ENCODE results near the gene DPM3. TPM values are rescaled to one million over a fixed set of nuclear protein-coding genes. Genes with fewer than 3 reads are reported as not detected.
"Not testable (repeated sequence)": the region's sequence is repeated elsewhere in the genome, so short reads cannot be mapped to it uniquely, and the experiment has no call there.

DPM3 gene
- 50.6 TPM for polyA plus RNA-seq (2013)

GRCh38 chr1:155139895-155140629, at the start of gene DPM3:
Gene DPM3 (minus strand): TSS chr1:155140531. CDS start chr1:155140240, 291 bp downstream.
- Histone ChIP-seq H3K36me3 (ENCODE audit: control insufficient read depth in 4 of 4, insufficient read depth in 4 of 4, low read length in 3 of 4) (peaks cover 0 to 16% (median 2%) of the 10 kb centered on the region in 4 experiments), H3K4me1 (ENCODE audit: control extremely low read depth in 1 of 4, control insufficient read depth in 4 of 4, insufficient read depth in 4 of 4, low read length in 3 of 4) (peaks cover 9 to 39% (median 29%) of the 10 kb centered on the region in 4 experiments), H3K27me3 (replicated peaks in 2 of 5; ENCODE audit: control insufficient read depth in 4 of 5, insufficient read depth in 5 of 5, low read length in 4 of 5) (no peaks in the 10 kb centered on the region), H3K9me3 (ENCODE audit: control extremely low read depth in 1 of 5, control insufficient read depth in 4 of 5, insufficient read depth in 2 of 5, low read depth in 1 of 5, low read length in 4 of 5) (no peaks in the 10 kb centered on the region), H3K27ac (ENCODE audit: insufficient read depth in 1 of 2, low read depth in 1 of 2, low read length in 2 of 2, poor library complexity in 1 of 2, severe bottlenecking in 2 of 2) (peak within 1 kb of the TSS; percentile 78 to 91), H3K4me3 (ENCODE audit: control insufficient read depth in 1 of 7, extremely low read depth in 1 of 7, insufficient read depth in 4 of 7, low read depth in 2 of 7, low read length in 6 of 7) (peak within 1 kb of the TSS; percentile 58 to 96 (median 93))
- 0% methylated on average over 41 of the region's 42 CpGs for WGBS (ENCODE audit: insufficient coverage)
- peak; percentile 85 to 92 (median 88) for DNase-seq
- ChIA-PET POLR2A (interaction anchor here (1.3 kb wide), 1 partner anchor 26 kb away, joined by 3 read pairs; no protein-coding TSS in a partner anchor), CTCF (interaction anchor here (1.1 to 1.5 kb wide), 2 partner anchors 28 to 33 kb away, joined by 3 to 6 read pairs; partner anchors contain the start of gene KRTCAP2)

- WGBS (ENCODE audit: insufficient coverage), result 97% methylated on average over 16 of the region's 45 CpGs
- CTCF ChIA-PET, POLR2A ChIA-PET: not testable (repeated sequence)
Observed at GRCh38 chr1:155189926-155190325, 49.6 kb upstream of the DPM3 start.

GRCh38 chr1:155188268-155188667, 47.9 kb upstream of the DPM3 start:
- H3K4me3 ChIP-seq (ENCODE audit: control insufficient read depth in 1 of 7, extremely low read depth in 1 of 7, insufficient read depth in 4 of 7, low read depth in 2 of 7, low read length in 6 of 7), result no peak overlapping the region
- ChIA-PET CTCF (interaction anchor here (1.2 kb wide), 1 partner anchor 11 kb away, joined by 4 read pairs; no protein-coding TSS in a partner anchor), POLR2A (no interaction called here)
- WGBS (ENCODE audit: insufficient coverage), result 98% methylated on average over 5 of the region's 14 CpGs
- H3K4me1 ChIP-seq (ENCODE audit: control extremely low read depth in 1 of 4, control insufficient read depth in 4 of 4, insufficient read depth in 4 of 4, low read length in 3 of 4), result peaks cover 0 to 19% (median 12%) of the 10 kb centered on the region in 4 experiments
- no peak for DNase-seq
- peaks cover 0 to 14% (median 1%) of the 10 kb centered on the region in 4 experiments for H3K36me3 ChIP-seq (ENCODE audit: control insufficient read depth in 4 of 4, insufficient read depth in 4 of 4, low read length in 3 of 4)
- no peaks in the 10 kb centered on the region for H3K9me3 ChIP-seq (ENCODE audit: control extremely low read depth in 1 of 5, control insufficient read depth in 4 of 5, insufficient read depth in 2 of 5, low read depth in 1 of 5, low read length in 4 of 5)
- H3K27ac ChIP-seq (ENCODE audit: insufficient read depth in 1 of 2, low read depth in 1 of 2, low read length in 2 of 2, poor library complexity in 1 of 2, severe bottlenecking in 2 of 2), result no peak overlapping the region
- H3K27me3 ChIP-seq (replicated peaks in 2 of 5; ENCODE audit: control insufficient read depth in 4 of 5, insufficient read depth in 5 of 5, low read length in 4 of 5), result no peaks in the 10 kb centered on the region

More at GRCh38 chr1:155189926-155190325, 49.6 kb upstream of the DPM3 start:
- not testable (repeated sequence) for H3K36me3 ChIP-seq (ENCODE audit: control insufficient read depth in 4 of 4, insufficient read depth in 4 of 4, low read length in 3 of 4); H3K27me3 ChIP-seq (replicated peaks in 2 of 5; ENCODE audit: control insufficient read depth in 4 of 5, insufficient read depth in 5 of 5, low read length in 4 of 5); H3K4me3 ChIP-seq (ENCODE audit: control insufficient read depth in 1 of 7, extremely low read depth in 1 of 7, insufficient read depth in 4 of 7, low read depth in 2 of 7, low read length in 6 of 7); H3K27ac ChIP-seq (ENCODE audit: insufficient read depth in 1 of 2, low read depth in 1 of 2, low read length in 2 of 2, poor library complexity in 1 of 2, severe bottlenecking in 2 of 2); DNase-seq; H3K9me3 ChIP-seq (ENCODE audit: control extremely low read depth in 1 of 5, control insufficient read depth in 4 of 5, insufficient read depth in 2 of 5, low read depth in 1 of 5, low read length in 4 of 5)
- peaks cover 0 to 35% (median 26%) of the 10 kb centered on the region in 4 experiments for H3K4me1 ChIP-seq (ENCODE audit: control extremely low read depth in 1 of 4, control insufficient read depth in 4 of 4, insufficient read depth in 4 of 4, low read length in 3 of 4)

DNA sequence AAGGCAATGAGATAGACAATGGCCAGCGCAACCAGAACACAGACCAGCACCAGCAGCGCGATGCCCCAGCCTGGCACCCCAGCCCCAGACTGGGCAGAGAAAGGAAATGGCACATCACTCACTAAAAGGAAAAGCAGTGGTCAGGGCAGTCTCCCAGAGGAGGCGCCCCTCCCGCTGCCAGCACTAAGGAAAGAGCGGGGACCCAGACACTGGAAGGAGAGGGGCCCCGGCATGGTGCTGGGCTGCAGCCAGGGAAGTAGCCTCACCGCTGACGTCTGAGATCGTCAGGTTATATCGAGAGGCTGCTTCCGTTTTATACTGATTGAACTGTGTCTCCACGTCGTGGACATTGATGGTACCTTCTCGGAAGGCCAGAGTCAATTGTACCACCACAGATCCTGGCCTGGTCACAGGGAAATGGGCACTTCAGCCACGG, 47.1 kb upstream of the DPM3 start:
- WGBS (ENCODE audit: insufficient coverage), result 83% methylated on average over 14 of the region's 16 CpGs
- no peak overlapping the region for H3K4me3 ChIP-seq (ENCODE audit: control insufficient read depth in 1 of 7, extremely low read depth in 1 of 7, insufficient read depth in 4 of 7, low read depth in 2 of 7, low read length in 6 of 7)
- H3K4me1 ChIP-seq (ENCODE audit: control extremely low read depth in 1 of 4, control insufficient read depth in 4 of 4, insufficient read depth in 4 of 4, low read length in 3 of 4), result peaks cover 0 to 12% (median 5%) of the 10 kb centered on the region in 4 experiments
- no peaks in the 10 kb centered on the region for H3K9me3 ChIP-seq (ENCODE audit: control extremely low read depth in 1 of 5, control insufficient read depth in 4 of 5, insufficient read depth in 2 of 5, low read depth in 1 of 5, low read length in 4 of 5)
- CTCF ChIA-PET, result interaction anchor here (1.2 kb wide), 1 partner anchor 10 kb away, joined by 4 read pairs; no protein-coding TSS in a partner anchor
- peaks cover 0 to 15% (median 1%) of the 10 kb centered on the region in 4 experiments for H3K36me3 ChIP-seq (ENCODE audit: control insufficient read depth in 4 of 4, insufficient read depth in 4 of 4, low read length in 3 of 4)
- POLR2A ChIA-PET, result no interaction called here
- DNase-seq, result no peak
- H3K27ac ChIP-seq (ENCODE audit: insufficient read depth in 1 of 2, low read depth in 1 of 2, low read length in 2 of 2, poor library complexity in 1 of 2, severe bottlenecking in 2 of 2), result no peak overlapping the region
- no peaks in the 10 kb centered on the region for H3K27me3 ChIP-seq (replicated peaks in 2 of 5; ENCODE audit: control insufficient read depth in 4 of 5, insufficient read depth in 5 of 5, low read length in 4 of 5)

DNA sequence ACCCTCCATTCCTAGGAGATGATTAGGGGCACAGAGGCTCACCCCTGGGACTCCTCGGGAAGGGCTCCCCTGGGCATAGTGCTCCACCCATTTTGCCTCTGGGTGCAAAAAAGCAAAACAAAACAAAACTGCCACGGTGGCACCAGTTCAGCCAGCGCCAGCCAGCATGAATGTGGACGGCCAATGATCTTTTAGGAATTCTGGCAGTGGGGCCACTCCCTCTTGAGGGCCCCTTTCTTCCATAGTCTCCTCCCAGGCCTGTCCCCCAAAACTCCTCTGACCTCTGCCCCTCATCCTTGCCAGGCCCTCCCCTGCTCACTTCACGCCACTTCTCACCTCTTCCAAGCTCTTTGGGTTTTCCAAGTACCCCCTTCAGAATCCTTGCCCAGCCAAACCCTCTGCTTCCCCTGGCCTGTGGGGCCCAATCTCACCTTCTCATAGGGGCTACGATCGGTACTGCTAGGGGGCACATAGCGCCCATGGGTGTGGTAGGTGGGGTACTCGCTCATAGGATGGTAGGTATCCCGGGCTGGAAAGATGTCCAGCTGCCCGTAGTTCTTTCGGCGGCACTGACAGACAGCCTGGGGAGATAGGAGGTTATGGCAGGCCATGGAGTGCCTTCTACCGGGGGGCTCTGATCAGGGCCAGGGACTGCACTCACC, 46.6 kb upstream of the DPM3 start:
- Histone ChIP-seq H3K9me3 (ENCODE audit: control extremely low read depth in 1 of 5, control insufficient read depth in 4 of 5, insufficient read depth in 2 of 5, low read depth in 1 of 5, low read length in 4 of 5) (no peaks in the 10 kb centered on the region), H3K27me3 (replicated peaks in 2 of 5; ENCODE audit: control insufficient read depth in 4 of 5, insufficient read depth in 5 of 5, low read length in 4 of 5) (no peaks in the 10 kb centered on the region), H3K4me3 (ENCODE audit: control insufficient read depth in 1 of 7, extremely low read depth in 1 of 7, insufficient read depth in 4 of 7, low read depth in 2 of 7, low read length in 6 of 7) (no peak overlapping the region), H3K36me3 (ENCODE audit: control insufficient read depth in 4 of 4, insufficient read depth in 4 of 4, low read length in 3 of 4) (peaks cover 0 to 21% (median 1%) of the 10 kb centered on the region in 4 experiments), H3K27ac (ENCODE audit: insufficient read depth in 1 of 2, low read depth in 1 of 2, low read length in 2 of 2, poor library complexity in 1 of 2, severe bottlenecking in 2 of 2) (no peak overlapping the region), H3K4me1 (ENCODE audit: control extremely low read depth in 1 of 4, control insufficient read depth in 4 of 4, insufficient read depth in 4 of 4, low read length in 3 of 4) (peaks cover 0 to 6% (median under 1%) of the 10 kb centered on the region in 4 experiments)
- DNase-seq, result no peak
- CTCF ChIA-PET, result interaction anchor here (1.2 kb wide), 1 partner anchor 9 kb away, joined by 4 read pairs; no protein-coding TSS in a partner anchor
- WGBS (ENCODE audit: insufficient coverage), result 86% methylated on average over 8 of the region's 14 CpGs
- POLR2A ChIA-PET, result no interaction called here

DNA sequence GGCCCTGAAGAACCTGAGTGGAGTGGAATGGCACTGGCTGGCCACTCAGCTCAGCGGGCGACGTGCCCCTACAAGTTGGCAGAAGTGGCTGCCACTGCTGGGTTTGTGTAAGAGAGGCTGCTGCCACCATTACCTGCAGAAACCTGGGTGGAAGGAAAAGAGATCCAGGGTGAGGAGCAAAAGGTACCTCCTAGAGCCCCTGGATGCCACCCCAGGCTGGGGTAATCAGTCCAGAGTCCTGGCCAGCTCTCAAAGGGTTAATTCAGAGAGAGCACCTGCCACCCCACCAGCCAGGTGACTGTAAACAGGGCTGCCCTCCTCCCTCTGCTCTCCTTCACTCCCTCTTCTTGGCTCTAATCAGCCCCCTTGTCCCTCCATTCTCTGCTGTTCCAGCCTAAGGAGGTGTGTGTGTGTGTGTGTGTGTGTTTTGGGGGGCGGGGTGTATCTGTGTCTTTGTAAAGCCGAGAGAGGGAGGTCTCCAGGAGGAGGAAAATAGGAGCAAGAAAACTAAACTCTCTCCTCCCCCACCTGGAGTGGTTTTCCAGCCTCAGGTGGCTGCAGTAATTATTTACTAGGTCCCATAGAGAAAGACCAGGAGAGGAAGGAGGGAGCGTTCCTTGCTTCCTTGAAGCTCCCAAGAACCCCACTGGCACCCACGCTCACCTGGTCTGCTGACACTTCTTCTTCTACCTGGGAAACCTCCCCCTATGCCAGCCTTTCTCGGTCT, 45.9 kb upstream of the DPM3 start:
- DNase-seq, result no peak
- Histone ChIP-seq H3K9me3 (ENCODE audit: control extremely low read depth in 1 of 5, control insufficient read depth in 4 of 5, insufficient read depth in 2 of 5, low read depth in 1 of 5, low read length in 4 of 5) (no peaks in the 10 kb centered on the region), H3K36me3 (ENCODE audit: control insufficient read depth in 4 of 4, insufficient read depth in 4 of 4, low read length in 3 of 4) (peaks cover 0 to 28% (median 1%) of the 10 kb centered on the region in 4 experiments), H3K4me1 (ENCODE audit: control extremely low read depth in 1 of 4, control insufficient read depth in 4 of 4, insufficient read depth in 4 of 4, low read length in 3 of 4) (peaks cover 0 to 5% (median 0%) of the 10 kb centered on the region in 4 experiments), H3K27me3 (replicated peaks in 2 of 5; ENCODE audit: control insufficient read depth in 4 of 5, insufficient read depth in 5 of 5, low read length in 4 of 5) (no peaks in the 10 kb centered on the region), H3K27ac (ENCODE audit: insufficient read depth in 1 of 2, low read depth in 1 of 2, low read length in 2 of 2, poor library complexity in 1 of 2, severe bottlenecking in 2 of 2) (no peak overlapping the region), H3K4me3 (ENCODE audit: control insufficient read depth in 1 of 7, extremely low read depth in 1 of 7, insufficient read depth in 4 of 7, low read depth in 2 of 7, low read length in 6 of 7) (no peak overlapping the region)
- ChIA-PET CTCF (interaction anchor here (1.0 kb wide), 1 partner anchor 41 kb away, joined by 4 read pairs; no protein-coding TSS in a partner anchor), POLR2A (no interaction called here)
- WGBS (ENCODE audit: insufficient coverage), result 96% methylated on average over 2 of the region's 8 CpGs

Measured in common myeloid progenitor, CD34-positive (primary cell).